OCI-LY1 (cell line): ENCODE measurements around the gene ARHGEF25.

ENCODE experiments used
- H2AFZ ChIP-seq: fragments of 200-600 bp; sonication (generic), shearing (Covaris generic); 2 replicates; pipeline ENCODE4 v1.6.0; 2014; ENCODE audit warnings: antibody characterized with exemption, mild to moderate bottlenecking, low read length
- H3F3A ChIP-seq: fragments of 200-600 bp; sonication (generic), shearing (Covaris generic); 2 replicates; pipeline ENCODE4 v1.6.0; 2014; ENCODE audit warnings: mild to moderate bottlenecking, antibody characterized with exemption, low read length, moderate library complexity; ENCODE audit not compliant: insufficient read depth
- H3K27ac ChIP-seq: fragments of 200-600 bp; sonication (generic); 2 replicates; pipeline ENCODE4 v1.5.1; 2014; ENCODE audit warnings: low read length, mixed run types, mild to moderate bottlenecking, low read depth; ENCODE audit not compliant: poor library complexity, severe bottlenecking
- H3K27me3 ChIP-seq: fragments of 200-600 bp; sonication (generic); 2 replicates; pipeline ENCODE4 v1.6.0; 2014; ENCODE audit warnings: antibody characterized with exemption, mild to moderate bottlenecking, low read length, moderate library complexity; ENCODE audit not compliant: insufficient read depth
- H3K36me3 ChIP-seq: fragments of 200-600 bp; sonication (generic); 2 replicates; pipeline ENCODE4 v1.6.1; 2014; ENCODE audit warnings: mild to moderate bottlenecking, antibody characterized with exemption, low read length, moderate library complexity, mixed read lengths; ENCODE audit not compliant: insufficient read depth
- H3K4me1 ChIP-seq: fragments of 200-600 bp; sonication (generic); 2 replicates; pipeline ENCODE4 v1.5.1; 2014; ENCODE audit warnings: mild to moderate bottlenecking, low read length, moderate library complexity; ENCODE audit not compliant: insufficient read depth, severe bottlenecking
- H3K4me2 ChIP-seq: fragments of 200-600 bp; sonication (generic), shearing (Covaris generic); 2 replicates; pipeline ENCODE4 v1.6.1; 2014; ENCODE audit warnings: low read length
- H3K4me3 ChIP-seq: fragments of 200-600 bp; sonication (generic); 2 replicates; pipeline ENCODE4 v1.5.1; 2014; ENCODE audit warnings: low read length, low read depth, mild to moderate bottlenecking, mixed read lengths; ENCODE audit not compliant: poor library complexity, severe bottlenecking
- H3K79me2 ChIP-seq: fragments of 200-600 bp; shearing (Covaris generic); 2 replicates; pipeline ENCODE4 v1.6.1; 2016; ENCODE audit warnings: mixed run types, low read length, mixed read lengths; ENCODE audit not compliant: insufficient read depth
- H3K9ac ChIP-seq: fragments of 200-600 bp; sonication (generic), shearing (Covaris generic); 2 replicates; pipeline ENCODE4 v1.6.1; 2014; ENCODE audit warnings: mild to moderate bottlenecking, low read length, mixed read lengths
- H3K9me2 ChIP-seq: fragments of 200-600 bp; sonication (generic), shearing (Covaris generic); 2 replicates; pipeline ENCODE4 v1.6.1; 2014; ENCODE audit warnings: low read depth, mild to moderate bottlenecking, low read length, mixed read lengths
- H3K9me3 ChIP-seq: fragments of 200-600 bp; shearing (Covaris generic); 2 replicates; pipeline ENCODE4 v1.6.1; 2014; ENCODE audit warnings: low read length, mixed read lengths
- H4K20me1 ChIP-seq: fragments of 200-600 bp; sonication (generic), shearing (Covaris generic); 2 replicates; pipeline ENCODE4 v1.6.0; 2016; ENCODE audit warnings: mild to moderate bottlenecking, low read length; ENCODE audit not compliant: insufficient read depth
- CTCF ChIP-seq: fragments of 200-600 bp; sonication (generic), shearing (Covaris generic); IDR thresholded peaks from 2 replicates; pipeline ENCODE4 v1.5.1; 2017; ENCODE audit warnings: mild to moderate bottlenecking, antibody characterized with exemption, low read length, moderate library complexity, mixed read lengths
- EZH2 ChIP-seq: fragments of 200-600 bp; sonication (generic), shearing (Covaris generic); IDR thresholded peaks from 2 replicates; pipeline ENCODE4 v1.8.0; 2017; ENCODE audit warnings: borderline replicate concordance, mixed run types, mild to moderate bottlenecking, antibody characterized with exemption, low read length, moderate library complexity, mixed read lengths

Gene ARHGEF25

GRCh38 chr12:57606399-57606798, 4.8 kb upstream of the ARHGEF25 start:
- H3K4me1 ChIP-seq, result peaks cover 16% of the 10 kb centered on the region
- no peak overlapping the region for H3K4me2 ChIP-seq
- H3K9ac ChIP-seq, result no peak overlapping the region
- H2AFZ ChIP-seq, result no peak overlapping the region
- TF ChIP-seq EZH2, result no peak
- H3K36me3 ChIP-seq, result peaks cover 13% of the 10 kb centered on the region; the same call in 1 of the 2 replicates
- H3K27me3 ChIP-seq, result no peaks in the 10 kb centered on the region
- H4K20me1 ChIP-seq, result no peaks in the 10 kb centered on the region
- H3K79me2 ChIP-seq, result no peaks in the 10 kb centered on the region
- no peak overlapping the region for H3K4me3 ChIP-seq
- no peaks in the 10 kb centered on the region for H3K9me2 ChIP-seq
- no peaks in the 10 kb centered on the region for H3K9me3 ChIP-seq
- H3F3A ChIP-seq, result no peaks in the 10 kb centered on the region
- no peak overlapping the region for H3K27ac ChIP-seq

- H3K9ac ChIP-seq, result no peak overlapping the region
- H3K27me3 ChIP-seq, result no peaks in the 10 kb centered on the region
- TF ChIP-seq EZH2 (no peak), CTCF (no peak)
- no peaks in the 10 kb centered on the region for H3K9me2 ChIP-seq
- H3K27ac ChIP-seq, result no peak overlapping the region
- no peaks in the 10 kb centered on the region for H3K79me2 ChIP-seq
- peaks cover 9% of the 10 kb centered on the region; the same call in 1 of the 2 replicates for H3K36me3 ChIP-seq
- H3K4me1 ChIP-seq, result peaks cover 17% of the 10 kb centered on the region
- H2AFZ ChIP-seq, result no peak overlapping the region
- no peak overlapping the region for H3K4me3 ChIP-seq
- no peaks in the 10 kb centered on the region for H3F3A ChIP-seq
- no peak overlapping the region for H3K4me2 ChIP-seq
- no peaks in the 10 kb centered on the region for H4K20me1 ChIP-seq
- no peaks in the 10 kb centered on the region for H3K9me3 ChIP-seq
Observed at GRCh38 chr12:57606821-57607220, 4.4 kb upstream of the ARHGEF25 start.

- no peak overlapping the region for H3K4me3 ChIP-seq
- no peaks in the 10 kb centered on the region for H3K79me2 ChIP-seq
- no peaks in the 10 kb centered on the region for H3F3A ChIP-seq
- H3K4me2 ChIP-seq, result no peak overlapping the region
- H3K36me3 ChIP-seq, result no peaks in the 10 kb centered on the region
- TF ChIP-seq CTCF (no peak), EZH2 (no peak)
- no peaks in the 10 kb centered on the region for H3K9me3 ChIP-seq
- H4K20me1 ChIP-seq, result no peaks in the 10 kb centered on the region
- H2AFZ ChIP-seq, result no peak overlapping the region
- H3K4me1 ChIP-seq, result peaks cover 19% of the 10 kb centered on the region
- no peak overlapping the region for H3K9ac ChIP-seq
- no peaks in the 10 kb centered on the region for H3K27me3 ChIP-seq
- H3K27ac ChIP-seq, result no peak overlapping the region
- H3K9me2 ChIP-seq, result no peaks in the 10 kb centered on the region
Observed at GRCh38 chr12:57607958-57608663, 3.1 kb upstream of the ARHGEF25 start.

GRCh38 chr12:57609101-57609780, 2.0 kb upstream of the ARHGEF25 start:
- Histone ChIP-seq H3K36me3 (no peaks in the 10 kb centered on the region), H3K4me1 (peaks cover 23% of the 10 kb centered on the region), H3K9ac (no peak overlapping the region), H3K27ac (no peak overlapping the region), H3K4me3 (no peak overlapping the region), H3K4me2 (no peak overlapping the region), H3K27me3 (no peaks in the 10 kb centered on the region; the same call in 1 of the 2 replicates), H4K20me1 (no peaks in the 10 kb centered on the region), H3K79me2 (no peaks in the 10 kb centered on the region), H2AFZ (no peak overlapping the region), H3F3A (no peaks in the 10 kb centered on the region), H3K9me3 (no peaks in the 10 kb centered on the region), H3K9me2 (no peaks in the 10 kb centered on the region)
- TF ChIP-seq CTCF, result no peak
- no peak for TF ChIP-seq EZH2
